PC-3 (cell line): ENCODE measurements around the gene MMS19.

ENCODE experiments used
- CTCF ChIP-seq: fragments of 300-600 bp; sonication (generic); conservative IDR thresholded peaks from 2 replicates; pipeline ENCODE4 v1.5.1; 2017; ENCODE audit warnings: antibody characterized with exemption, low read depth, mild to moderate bottlenecking, low read length
- EZH2phosphoT487 ChIP-seq: fragments of 300-600 bp; sonication (generic); IDR thresholded peaks from 2 replicates; pipeline ENCODE4 v1.6.1; 2018; ENCODE audit warnings: mild to moderate bottlenecking, antibody characterized with exemption, low read length, borderline replicate concordance

- TF ChIP-seq CTCF, result no peak
- no peak for TF ChIP-seq EZH2phosphoT487
Measured at GRCh38 chr10:97445357-97445721, 52.9 kb downstream of the MMS19 start.
